HK-2 (cell line): ENCODE data around the gene DUOXA1.

Experiments
- DNase-seq: peaks from one replicate; pipeline ENCODE4 v3.0.0-alpha.2; 2018; ENCODE audit not compliant: unreplicated experiment

DUOXA1 gene

DNA sequence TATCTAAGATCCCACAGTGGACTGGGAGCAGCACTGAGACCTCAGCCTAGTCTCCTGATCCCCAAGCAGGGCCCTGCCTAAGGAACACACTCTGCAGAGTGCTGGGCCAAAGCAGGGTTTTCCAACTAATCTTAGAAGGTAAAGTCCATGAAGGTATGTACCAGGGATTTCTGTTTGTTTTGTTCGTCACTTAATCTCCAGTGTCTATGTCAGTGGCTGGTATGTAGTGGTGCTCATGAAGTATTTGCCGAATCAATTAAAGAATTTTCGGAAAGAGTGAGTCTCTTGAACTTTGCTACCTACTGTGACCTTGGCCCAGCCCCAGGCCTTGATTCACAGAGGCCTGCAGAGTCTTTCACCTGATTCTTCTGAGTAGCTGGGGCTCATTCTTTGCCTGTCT, 1.8 kb upstream of the DUOXA1 start:
- no peak for DNase-seq

DNA sequence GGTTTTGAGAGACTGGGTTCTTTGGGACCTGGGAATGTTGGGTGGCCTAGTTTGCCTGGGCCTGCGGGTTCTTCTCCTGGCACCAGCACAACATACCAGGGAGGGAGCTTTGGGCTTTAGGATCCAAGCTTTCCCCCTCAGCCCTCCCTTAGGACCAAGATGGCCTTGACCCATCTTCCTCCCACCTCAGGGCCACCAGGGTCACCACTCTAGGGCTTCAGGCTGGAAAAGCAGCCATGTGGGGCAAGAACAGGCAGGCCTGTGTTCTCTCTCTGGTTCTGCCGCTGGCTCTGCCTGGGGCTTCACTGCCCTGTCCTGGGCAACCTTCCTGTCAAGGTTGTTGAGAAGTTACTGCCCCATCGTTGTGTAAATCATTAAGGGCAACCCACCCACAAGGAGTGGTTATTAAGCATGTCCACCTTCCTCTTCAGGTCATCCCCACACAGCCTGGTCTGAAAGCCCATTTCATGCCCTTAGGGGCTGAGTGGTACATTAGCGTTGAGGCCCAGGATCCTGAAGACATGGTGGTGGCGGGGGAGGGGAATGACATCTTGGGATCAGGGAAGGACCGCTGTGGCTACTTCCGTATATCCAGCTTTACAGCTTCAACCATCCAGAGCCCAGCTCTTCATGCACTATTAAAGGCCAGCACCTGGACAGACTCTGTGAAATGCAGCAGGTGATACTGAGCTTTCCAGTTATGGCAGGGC, 767 bp upstream of the DUOXA1 start:
- no peak for DNase-seq

DNA sequence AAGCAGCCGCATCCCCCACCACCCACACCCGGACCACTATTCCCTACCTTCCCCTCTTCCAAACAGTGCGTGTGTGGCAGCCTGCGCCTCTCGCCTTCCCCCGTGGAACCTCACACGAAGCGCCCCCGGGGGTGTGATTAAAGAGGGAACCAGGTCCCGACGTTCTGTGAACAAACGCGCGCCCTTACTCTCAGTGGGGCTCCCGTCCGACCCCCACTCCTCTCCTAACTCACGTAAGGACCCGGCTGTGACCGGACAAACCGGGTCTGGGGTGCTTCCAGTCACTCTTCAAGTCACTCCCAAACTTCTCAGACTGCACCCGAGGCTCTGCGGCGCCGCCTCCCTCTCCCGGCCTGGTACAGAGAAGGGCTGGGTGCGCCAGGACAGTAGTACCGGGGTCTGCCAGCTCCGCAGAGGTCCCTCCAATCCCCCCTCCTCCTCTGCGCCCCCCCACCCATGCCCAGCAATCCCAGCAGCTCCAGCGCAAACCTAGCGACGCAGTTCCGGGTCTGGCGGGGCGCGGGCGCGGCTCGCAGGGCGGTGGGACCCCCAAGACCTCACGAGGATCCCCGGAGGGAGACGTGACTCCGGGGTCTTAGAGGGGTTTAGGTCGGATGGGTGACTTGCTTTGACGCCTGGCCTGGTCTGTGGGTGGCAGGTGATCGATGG, 574 bp downstream of the DUOXA1 start:
- DNase-seq, result no peak

- no peak for DNase-seq
Measured at GRCh38 chr15:45126535-45127158, 3.0 kb downstream of the DUOXA1 start.

DNA sequence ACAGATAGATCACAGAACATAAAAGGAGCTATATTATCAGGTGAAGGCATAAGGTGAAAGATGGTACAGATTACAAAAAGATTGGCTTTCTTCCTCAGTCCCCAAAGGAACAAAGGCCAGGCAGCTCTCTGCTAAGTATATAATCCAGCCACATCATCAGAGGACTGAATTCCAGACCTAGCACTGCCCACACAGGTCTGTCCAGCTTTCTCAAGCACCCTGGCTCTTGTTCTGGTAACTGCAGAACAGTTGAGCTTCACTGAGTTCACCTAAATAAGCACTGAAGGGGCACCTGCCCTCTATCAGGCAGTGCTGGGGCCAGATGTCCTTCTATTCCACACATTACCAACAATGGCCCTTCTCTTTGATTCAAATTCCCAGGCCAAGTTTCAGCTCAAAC, 6.3 kb downstream of the DUOXA1 start:
- DNase-seq, result no peak

DNA sequence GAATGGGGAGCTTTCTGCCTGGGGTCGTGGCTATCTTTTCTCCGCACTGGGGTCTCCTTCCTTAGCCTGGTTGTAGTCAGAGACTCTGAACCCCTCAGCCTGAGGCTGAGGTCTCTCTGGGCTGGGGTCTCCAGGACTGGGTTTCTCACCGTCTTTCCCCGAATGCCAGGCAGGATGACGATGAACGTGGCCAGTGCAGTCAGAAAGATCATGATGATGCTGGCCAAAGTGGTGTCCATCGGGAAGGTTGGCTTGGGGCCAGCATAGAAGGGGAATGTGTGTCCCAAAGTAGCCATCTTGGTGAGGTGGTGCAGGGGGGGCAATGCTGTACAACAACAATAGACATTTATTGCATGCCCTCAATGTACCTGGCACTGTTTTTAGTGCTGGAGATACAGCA, 7.0 kb downstream of the DUOXA1 start:
- DNase-seq, result no peak

GRCh38 chr15:45121706-45122417, 7.8 kb downstream of the DUOXA1 start:
- DNase-seq, result peak; percentile 59

DNA sequence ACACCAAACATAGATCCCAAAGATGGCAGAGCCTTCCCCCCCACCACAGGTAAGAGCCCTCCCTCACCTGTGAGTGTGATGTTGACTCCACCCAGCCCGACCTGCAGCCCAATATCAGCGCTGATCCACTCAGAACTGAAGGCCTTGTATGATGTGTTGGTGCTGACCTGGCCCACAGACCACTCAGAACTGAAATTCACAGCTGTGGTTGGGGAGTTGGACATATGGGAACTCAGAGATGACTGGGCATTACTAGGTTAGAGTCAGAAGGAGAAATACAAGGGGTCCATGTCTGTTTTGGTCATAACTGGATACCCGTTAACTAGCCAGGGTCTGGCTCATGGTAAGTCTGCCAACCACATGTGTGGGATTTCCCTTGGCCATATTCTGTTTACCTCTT, 8.7 kb downstream of the DUOXA1 start:
- DNase-seq, result no peak

DNA sequence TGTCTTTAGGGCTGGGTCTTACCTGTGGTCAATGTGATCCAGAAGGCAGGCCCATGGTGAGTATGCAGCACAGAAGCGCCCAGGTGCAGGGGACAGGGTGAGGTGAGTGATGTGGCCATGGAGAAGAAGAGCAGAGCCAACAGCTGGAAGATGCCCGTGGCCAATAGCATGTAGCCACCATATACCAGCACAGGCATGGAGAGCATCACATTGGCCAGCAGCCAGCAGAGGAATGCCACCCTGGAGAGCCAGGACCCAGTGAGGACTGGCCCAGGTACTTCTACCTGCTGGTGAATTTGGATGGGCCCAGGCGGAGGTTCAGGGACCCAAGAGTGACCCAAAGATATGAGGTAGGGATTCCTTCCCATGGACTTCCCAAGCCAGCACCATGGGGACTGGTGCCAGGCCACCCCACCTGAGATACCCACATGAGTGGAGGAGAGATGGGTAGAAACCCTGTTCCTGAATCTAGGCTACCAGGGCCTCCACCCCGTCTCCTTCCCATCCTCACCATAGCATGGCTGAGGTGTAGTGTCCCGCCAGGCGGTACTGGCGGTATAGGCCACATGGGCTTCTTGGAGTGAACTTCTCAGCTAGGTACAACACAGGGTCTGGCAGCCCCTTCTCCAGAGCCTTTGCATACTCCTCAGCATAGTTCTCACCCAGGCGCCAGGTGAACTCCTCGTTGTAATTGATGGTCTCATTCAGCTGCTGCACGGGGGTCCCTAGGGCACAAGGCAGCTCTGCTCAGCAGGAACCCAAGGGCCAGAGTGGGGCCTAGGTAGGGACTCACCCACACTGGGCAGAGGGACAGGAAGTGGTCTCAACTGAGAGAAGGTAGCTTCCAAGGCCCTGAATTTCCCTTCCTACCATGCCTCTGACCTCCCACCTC, 9.4 kb downstream of the DUOXA1 start:
- no peak for DNase-seq

DNA sequence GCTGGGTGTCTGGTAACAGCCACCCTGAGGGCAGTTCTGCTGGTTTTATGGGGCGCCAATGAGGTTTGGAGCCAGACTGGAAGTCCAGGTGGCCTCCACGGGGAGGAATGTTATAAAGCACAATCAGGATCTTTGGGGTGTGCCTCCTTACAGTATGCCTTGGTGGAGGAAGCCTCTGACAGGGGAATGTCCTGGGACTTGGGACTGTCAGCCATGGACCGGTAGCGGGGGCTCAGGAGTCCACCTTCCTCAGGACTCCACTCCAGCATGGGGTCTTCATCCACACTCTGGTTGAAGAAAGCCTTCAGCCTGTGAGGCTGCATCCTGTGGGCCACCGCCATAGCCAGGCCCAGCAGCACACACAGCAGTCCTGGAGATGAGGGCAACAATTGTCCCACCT, 10.7 kb downstream of the DUOXA1 start:
- DNase-seq, result no peak

DNA sequence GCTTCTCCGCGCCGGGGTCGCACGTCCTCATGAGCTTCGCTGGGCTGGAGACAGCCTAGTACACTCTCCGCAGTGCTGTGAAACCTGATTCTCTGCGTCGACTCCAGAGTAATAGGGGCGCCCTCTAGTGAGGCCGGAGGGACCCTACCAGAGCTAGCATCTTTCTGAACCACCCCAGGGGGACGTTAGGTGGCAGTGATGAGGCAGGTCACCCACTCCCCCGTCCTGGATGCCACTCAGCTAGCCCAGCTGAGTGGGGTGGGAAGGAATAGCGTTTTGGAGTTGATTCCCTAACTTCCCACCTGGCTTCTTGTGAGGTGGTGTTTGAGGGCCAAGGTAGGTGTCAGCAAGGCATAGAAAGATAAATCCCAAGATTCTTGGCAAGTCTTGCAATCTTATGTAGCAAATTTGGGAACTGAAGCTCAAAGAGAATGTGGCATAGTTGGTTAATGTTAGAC, 11.5 kb downstream of the DUOXA1 start:
- DNase-seq, result peak; percentile 83

DNA sequence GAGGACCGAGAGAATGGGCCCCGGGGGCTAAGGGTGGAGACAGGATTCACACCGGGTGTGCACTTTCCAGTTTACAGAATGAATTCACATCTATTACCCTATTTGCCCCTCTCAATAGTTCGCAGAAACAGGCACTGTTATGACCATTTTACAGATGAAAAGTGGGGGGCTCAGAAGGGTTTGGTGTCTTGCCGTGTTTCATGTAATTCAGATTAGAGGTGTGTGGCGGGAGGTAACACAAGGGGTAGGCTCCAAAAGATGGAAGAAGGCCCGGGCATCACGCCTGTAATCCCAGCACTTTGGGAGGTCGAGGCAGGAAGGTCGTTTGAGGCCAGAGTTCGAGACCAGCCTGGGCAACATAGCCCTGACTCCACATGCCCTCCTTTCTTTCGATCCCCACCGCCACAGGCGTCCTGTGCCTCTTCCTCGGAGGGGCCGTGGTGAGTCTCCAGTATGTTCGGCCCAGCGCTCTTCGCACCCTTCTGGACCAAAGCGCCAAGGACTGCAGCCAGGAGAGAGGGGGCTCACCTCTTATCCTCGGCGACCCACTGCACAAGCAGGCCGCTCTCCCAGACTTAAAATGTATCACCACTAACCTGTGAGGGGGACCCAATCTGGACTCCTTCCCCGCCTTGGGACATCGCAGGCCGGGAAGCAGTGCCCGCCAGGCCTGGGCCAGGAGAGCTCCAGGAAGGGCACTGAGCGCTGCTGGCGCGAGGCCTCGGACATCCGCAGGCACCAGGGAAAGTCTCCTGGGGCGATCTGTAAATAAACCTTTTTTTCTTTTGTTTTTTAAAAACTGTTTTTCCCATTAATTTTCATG, 12.2 kb downstream of the DUOXA1 start:
- DNase-seq, result no peak

- no peak for DNase-seq
Measured at GRCh38 chr15:45116482-45117307, 13.0 kb downstream of the DUOXA1 start.

DNA sequence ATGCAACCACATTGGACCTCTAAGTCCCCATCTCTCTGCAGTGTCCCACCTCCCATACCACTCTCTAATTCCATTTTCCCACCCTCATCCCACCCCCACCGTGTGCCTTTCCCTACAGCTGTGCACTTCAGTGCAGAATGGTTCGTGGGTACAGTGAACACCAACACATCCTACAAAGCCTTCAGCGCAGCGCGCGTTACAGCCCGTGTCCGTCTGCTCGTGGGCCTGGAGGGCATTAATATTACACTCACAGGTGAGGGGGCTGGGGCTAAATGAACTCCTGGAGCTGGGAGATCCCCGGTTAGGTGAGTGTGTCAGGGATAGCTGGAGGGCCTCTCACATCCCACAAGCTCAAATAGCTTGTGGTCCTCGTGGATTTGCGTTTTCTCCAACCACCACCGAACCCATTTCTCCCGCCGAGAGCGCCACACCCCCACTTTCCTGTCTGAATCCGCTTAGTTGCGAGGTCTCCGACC, 13.6 kb downstream of the DUOXA1 start:
- DNase-seq, result no peak

DNA sequence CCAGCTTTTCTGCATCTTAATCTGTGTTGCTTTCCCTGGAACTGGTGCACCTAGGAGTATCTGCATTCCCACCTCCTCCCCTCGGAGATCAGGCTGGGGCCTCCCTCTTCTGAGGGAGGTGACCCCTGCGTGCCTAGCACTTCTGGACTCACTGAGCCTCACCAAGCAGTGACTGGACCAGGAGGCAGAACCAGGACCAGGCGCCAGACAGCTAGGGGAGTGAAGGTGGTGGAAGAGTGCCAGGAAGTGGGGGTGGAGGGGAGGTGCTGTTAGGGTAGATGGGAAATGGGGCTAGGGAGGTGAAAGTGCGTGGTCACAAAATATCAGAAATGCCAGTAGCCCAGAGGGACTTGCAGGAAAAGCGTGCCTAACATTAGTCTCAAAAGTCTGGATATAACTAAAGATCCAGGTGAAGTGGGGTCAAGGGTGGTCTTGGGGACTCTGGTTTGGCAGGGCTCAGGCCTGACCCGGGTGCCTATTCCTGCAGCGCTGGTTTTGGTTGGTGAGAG, 14.3 kb downstream of the DUOXA1 start:
- no peak for DNase-seq

- DNase-seq, result no peak
Measured at GRCh38 chr15:45114751-45115085, 15.0 kb downstream of the DUOXA1 start.

DNA sequence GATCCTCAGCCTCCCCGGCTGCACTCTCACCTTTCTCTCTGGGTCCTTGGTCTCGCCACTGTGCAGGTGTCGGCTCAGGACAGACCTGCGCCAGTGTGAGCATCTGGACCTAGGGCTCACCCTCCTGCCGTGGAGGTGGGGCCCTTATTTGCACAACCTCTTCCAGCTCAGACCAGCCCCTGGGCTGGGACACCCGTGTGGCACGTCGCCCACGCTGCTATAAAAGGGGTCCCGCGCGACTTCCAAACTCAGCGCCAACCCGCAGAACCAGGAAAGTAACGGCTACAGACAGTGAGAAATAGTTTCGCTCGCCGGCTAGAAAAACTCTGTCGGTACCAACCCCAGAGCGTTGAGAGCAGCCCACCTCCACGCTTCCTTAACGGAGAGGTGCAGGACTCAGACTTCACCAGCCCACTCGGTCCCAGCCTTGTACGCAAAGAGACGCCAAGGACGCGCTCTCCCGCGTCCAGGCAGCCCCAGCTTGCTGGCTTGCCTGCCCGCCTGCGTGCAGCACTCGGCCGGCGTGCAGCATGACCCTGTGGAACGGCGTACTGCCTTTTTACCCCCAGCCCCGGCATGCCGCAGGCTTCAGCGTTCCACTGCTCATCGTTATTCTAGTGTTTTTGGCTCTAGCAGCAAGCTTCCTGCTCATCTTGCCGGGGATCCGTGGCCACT, 15.5 kb downstream of the DUOXA1 start, which contains the start of the genes DUOX2 and DUOXA2:
Gene DUOX2 (minus strand): TSS at position 97 of the 675 bp plus-strand sequence. CDS start 761 bp downstream, outside the sequence.
Gene DUOXA2 (plus strand): TSS at position 251 of the 675 bp plus-strand sequence. CDS start 280 bp downstream, at position 531.
- no peak for DNase-seq

DNA sequence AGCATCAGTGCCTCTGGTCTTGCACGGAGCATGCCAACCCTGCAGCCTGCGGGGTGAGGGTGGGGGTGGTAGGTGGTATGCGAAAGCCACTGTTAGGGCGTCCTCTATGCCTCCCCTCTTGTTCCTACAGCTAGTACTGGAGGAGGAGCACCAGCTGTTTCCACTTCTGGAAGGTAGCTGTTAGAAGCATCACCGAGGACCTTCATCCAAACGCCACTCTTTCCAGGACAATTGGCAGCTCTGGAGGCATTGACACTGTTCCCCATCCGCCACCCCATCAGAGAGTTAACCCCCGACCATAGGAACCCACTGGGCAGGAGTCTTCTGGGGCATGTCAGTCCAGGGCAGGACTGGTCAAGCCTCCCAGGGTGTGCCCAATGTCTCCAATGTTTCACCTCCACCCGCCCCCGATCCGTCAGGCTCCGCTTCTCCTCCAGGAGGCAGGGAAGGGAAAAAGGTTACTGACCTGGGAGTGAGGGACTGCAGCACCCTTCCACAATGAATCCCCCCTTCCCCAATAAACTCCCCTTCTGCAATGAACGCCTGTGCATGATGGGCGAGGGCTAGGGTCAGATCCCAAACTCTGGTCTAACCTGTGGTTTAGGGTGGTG, 16.2 kb downstream of the DUOXA1 start:
- DNase-seq, result no peak
